Measurements from ENCODE around the gene KCTD16. TPM values are rescaled to one million over a fixed set of nuclear protein-coding genes. Genes with fewer than 3 reads are reported as not detected.

Gene KCTD16
- total RNA-seq, 1 experiment from 2014 or later: 0.64 TPM

DNA sequence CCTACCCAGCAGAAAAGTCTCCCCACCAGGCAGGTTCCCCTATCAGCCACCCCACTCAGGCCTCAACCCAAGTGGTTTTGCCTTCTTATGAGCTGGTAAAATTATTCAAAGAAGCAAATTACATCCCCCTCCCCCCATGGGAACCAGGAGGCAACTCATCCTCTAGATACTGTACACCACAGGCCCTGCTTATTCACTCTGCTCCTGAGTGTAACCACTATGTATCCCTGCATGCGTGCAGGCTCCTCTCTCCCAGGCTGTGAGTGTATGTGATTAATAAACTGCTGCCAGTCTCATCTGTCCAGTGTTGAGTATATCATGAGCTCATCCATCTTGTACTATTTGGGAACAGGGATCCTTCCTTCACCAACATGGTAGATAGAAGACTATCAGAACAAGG is 8.6 kb downstream of the KCTD16 start:
- no peaks in the 10 kb centered on the region for H3K9me3 ChIP-seq (ENCODE audit: control insufficient read depth in 1 of 2, insufficient read depth in 1 of 2, low read depth in 1 of 2, low read length in 2 of 2)
- ChIA-PET RAD21 (ENCODE audit: low non-redundant PET in 1 of 2, low total read pairs in 2 of 2, uncharacterized antibody in 2 of 2, unreplicated experiment in 2 of 2) (no interaction called here), CTCF (interaction anchor here (1.5 kb wide), 1 partner anchor 9 kb away, joined by 4 read pairs; the partner anchor contains the start of genes KCTD16 and YIPF5), POLR2A (no interaction called here)
- H3K4me2 ChIP-seq (ENCODE audit: low read length): no peak overlapping the region
- H2AFZ ChIP-seq (ENCODE audit: low read depth, low read length, poor library complexity, severe bottlenecking): no peak overlapping the region
- ATAC-seq (no peak), DNase-seq (ENCODE audit: low read depth, low spot score) (no peak)
- H3K9me2 ChIP-seq (ENCODE audit: insufficient read depth): no peaks in the 10 kb centered on the region
- BruUV-seq (replicated peaks): no TSS peak
- no peaks in the 10 kb centered on the region for H3K79me2 ChIP-seq (ENCODE audit: insufficient read depth, low read length)
- no peak overlapping the region for H3K9ac ChIP-seq (ENCODE audit: low read length)
- TF ChIP-seq RAD21 (IDR thresholded peaks at IDR 0.05; ENCODE audit: low read depth): no peak
- TF ChIP-seq JUND (IDR thresholded peaks at IDR 0.05): no peak
- TF ChIP-seq, protein P1, sequence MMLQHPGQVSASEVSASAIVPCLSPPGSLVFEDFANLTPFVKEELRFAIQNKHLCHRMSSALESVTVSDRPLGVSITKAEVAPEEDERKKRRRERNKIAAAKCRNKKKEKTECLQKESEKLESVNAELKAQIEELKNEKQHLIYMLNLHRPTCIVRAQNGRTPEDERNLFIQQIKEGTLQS (IDR thresholded peaks at IDR 0.05): no peak
- no peak for TF ChIP-seq ZNF274 (IDR thresholded peaks at IDR 0.05; ENCODE audit: low read depth, low read length)
- TF ChIP-seq, protein P2, sequence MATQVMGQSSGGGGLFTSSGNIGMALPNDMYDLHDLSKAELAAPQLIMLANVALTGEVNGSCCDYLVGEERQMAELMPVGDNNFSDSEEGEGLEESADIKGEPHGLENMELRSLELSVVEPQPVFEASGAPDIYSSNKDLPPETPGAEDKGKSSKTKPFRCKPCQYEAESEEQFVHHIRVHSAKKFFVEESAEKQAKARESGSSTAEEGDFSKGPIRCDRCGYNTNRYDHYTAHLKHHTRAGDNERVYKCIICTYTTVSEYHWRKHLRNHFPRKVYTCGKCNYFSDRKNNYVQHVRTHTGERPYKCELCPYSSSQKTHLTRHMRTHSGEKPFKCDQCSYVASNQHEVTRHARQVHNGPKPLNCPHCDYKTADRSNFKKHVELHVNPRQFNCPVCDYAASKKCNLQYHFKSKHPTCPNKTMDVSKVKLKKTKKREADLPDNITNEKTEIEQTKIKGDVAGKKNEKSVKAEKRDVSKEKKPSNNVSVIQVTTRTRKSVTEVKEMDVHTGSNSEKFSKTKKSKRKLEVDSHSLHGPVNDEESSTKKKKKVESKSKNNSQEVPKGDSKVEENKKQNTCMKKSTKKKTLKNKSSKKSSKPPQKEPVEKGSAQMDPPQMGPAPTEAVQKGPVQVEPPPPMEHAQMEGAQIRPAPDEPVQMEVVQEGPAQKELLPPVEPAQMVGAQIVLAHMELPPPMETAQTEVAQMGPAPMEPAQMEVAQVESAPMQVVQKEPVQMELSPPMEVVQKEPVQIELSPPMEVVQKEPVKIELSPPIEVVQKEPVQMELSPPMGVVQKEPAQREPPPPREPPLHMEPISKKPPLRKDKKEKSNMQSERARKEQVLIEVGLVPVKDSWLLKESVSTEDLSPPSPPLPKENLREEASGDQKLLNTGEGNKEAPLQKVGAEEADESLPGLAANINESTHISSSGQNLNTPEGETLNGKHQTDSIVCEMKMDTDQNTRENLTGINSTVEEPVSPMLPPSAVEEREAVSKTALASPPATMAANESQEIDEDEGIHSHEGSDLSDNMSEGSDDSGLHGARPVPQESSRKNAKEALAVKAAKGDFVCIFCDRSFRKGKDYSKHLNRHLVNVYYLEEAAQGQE (IDR thresholded peaks at IDR 0.05; ENCODE audit: low read depth): no peak
- no peak for TF ChIP-seq SP1 (IDR thresholded peaks at IDR 0.05; ENCODE audit: low read depth)
- TF ChIP-seq FOSL1 (IDR thresholded peaks at IDR 0.05; ENCODE audit: low read depth): no peak
- TF ChIP-seq ZFX (IDR thresholded peaks at IDR 0.05): no peak
- no peak overlapping the region for H3K27ac ChIP-seq (ENCODE audit: low read depth, low read length)
- no peak overlapping the region for H3K4me3 ChIP-seq (replicated peaks in 1 of 2; ENCODE audit: low read depth in 1 of 2, low read length in 2 of 2)
- H3K36me3 ChIP-seq (ENCODE audit: control insufficient read depth in 1 of 2, insufficient read depth in 2 of 2, low read length in 2 of 2): no peaks in the 10 kb centered on the region
- no peaks in the 10 kb centered on the region for H4K20me1 ChIP-seq (ENCODE audit: insufficient read depth)
- H3K4me1 ChIP-seq (ENCODE audit: control insufficient read depth in 1 of 2, insufficient read depth in 2 of 2, low read length in 2 of 2): no peaks in the 10 kb centered on the region
- intact Hi-C loops (cut with micrococcal nuclease): loop anchor here (10.0 kb wide), 1 partner anchor 1464 kb away; no protein-coding TSS in a partner anchor
- no peaks in the 10 kb centered on the region for H3K27me3 ChIP-seq (ENCODE audit: insufficient read depth, low read length)

All from HCT116 (cell line).